ENCODE results near the gene CERT1. TPM values are rescaled to one million over a fixed set of nuclear protein-coding genes. Genes with fewer than 3 reads are reported as not detected.
A peak's percentile ranks its signal among the peaks of the same experiment; 100 is the strongest.

Gene CERT1
- polyA plus RNA-seq, 2 of the 4 experiments (the other 2 are of a cell fraction), result 19.5 to 22.5 TPM

DNA sequence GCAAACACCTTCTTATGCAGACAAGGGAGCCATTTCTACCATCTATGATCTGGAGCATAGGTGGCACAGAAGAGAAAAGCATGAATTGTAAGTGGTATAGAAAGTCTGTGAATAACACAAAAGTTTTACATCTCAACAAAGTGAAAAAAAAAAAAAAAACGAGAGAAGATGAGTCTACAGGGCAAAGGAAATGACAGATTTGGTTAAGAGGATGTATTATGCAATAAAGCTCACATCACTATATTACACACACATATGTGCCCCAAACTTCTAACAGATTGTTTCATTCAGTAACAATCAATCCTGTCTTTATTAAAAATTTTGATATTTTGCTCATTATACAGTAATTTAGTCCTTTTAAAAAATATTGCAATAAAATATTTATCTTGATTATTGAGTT, 49.8 kb downstream of the CERT1 start:
- TF ChIP-seq CEBPB (IDR thresholded peaks at IDR 0.05), result peak in 1 of 2 experiments; percentile 46; a peak in 2 of 4 replicates
- TF ChIP-seq RARB (CRISPR knock-in tag; IDR thresholded peaks at IDR 0.05), result no peak
- H3K4me3 ChIP-seq, result no peak overlapping the region
- H3K4me2 ChIP-seq, result no peak overlapping the region
- POLR2A ChIA-PET, result interaction anchor here (0.6 kb wide), 1 partner anchor 848 kb away, joined by 5 read pairs; no protein-coding TSS in a partner anchor
- no peak for DNase-seq (ENCODE audit: low read depth in 1 of 2, low spot score in 1 of 2)
- CTCF ChIA-PET, result no interaction called here
- H3K27ac ChIP-seq, result no peak overlapping the region
- no peak for ATAC-seq
- H3K9me3 ChIP-seq, result no peaks in the 10 kb centered on the region
- 6% methylated on average over 1 of the region's 1 CpG for WGBS (ENCODE audit: missing lambda C conversion rate)
- no peak for FAIRE-seq
- peaks cover 4% of the 10 kb centered on the region; the same call in 1 of the 3 replicates for H3K4me1 ChIP-seq

DNA sequence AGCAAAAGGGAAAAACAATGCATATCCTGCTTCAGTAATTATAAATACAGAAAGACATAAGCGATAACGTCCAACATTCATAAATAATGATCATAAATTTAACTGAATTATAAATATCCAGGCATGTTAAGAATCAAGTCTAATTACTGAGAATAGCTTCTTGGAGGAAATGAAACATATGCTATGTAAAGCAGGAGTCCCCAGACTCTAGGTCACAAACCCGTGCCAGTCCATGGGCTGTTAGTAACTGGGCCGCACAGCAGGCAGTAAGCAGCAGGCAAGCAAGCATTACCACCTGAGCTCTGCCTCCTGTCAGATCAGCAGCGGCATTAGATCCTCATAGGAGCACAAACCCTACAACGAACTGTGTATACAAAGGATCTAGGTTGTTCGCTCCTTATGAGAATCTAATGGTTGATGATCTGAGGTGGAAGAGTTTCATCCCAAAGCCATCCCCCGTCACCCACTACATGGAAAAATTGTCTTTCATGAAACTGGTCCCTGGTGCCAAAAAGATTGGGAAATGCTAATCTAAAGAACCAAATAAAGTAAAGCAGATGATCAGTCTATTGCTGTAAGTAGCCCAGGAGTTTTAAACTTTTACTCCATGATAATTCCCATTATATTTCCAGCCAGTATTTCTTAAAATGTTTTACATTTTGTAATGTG, 50.4 kb downstream of the CERT1 start:
- no peak overlapping the region for H3K4me3 ChIP-seq
- H3K9me3 ChIP-seq, result no peaks in the 10 kb centered on the region
- no peak for DNase-seq (ENCODE audit: low read depth in 1 of 2, low spot score in 1 of 2)
- peak in 1 of 2 experiments; percentile 47; a peak in 2 of 6 replicates for ATAC-seq
- TF ChIP-seq ESRRA (IDR thresholded peaks at IDR 0.05; ENCODE audit: borderline replicate concordance, low read length), result no peak
- TF ChIP-seq SREBF2 (IDR thresholded peaks at IDR 0.05), result no peak
- TF ChIP-seq, protein P1, sequence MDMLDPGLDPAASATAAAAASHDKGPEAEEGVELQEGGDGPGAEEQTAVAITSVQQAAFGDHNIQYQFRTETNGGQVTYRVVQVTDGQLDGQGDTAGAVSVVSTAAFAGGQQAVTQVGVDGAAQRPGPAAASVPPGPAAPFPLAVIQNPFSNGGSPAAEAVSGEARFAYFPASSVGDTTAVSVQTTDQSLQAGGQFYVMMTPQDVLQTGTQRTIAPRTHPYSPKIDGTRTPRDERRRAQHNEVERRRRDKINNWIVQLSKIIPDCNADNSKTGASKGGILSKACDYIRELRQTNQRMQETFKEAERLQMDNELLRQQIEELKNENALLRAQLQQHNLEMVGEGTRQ (IDR thresholded peaks at IDR 0.05), result no peak
- TF ChIP-seq ZC3H11A (IDR thresholded peaks at IDR 0.05), result no peak
- TF ChIP-seq FOSL2 (IDR thresholded peaks at IDR 0.05), result no peak
- TF ChIP-seq FOSL2 (CRISPR knock-in tag; IDR thresholded peaks at IDR 0.05), result no peak
- no peak for TF ChIP-seq RARB (CRISPR knock-in tag; IDR thresholded peaks at IDR 0.05)
- TF ChIP-seq ZFP36 (IDR thresholded peaks at IDR 0.05; ENCODE audit: borderline replicate concordance, partially characterized antibody), result no peak
- no peak for TF ChIP-seq CHD4 (IDR thresholded peaks at IDR 0.05; ENCODE audit: borderline replicate concordance)
- no peak for TF ChIP-seq MAZ (IDR thresholded peaks at IDR 0.05; ENCODE audit: borderline replicate concordance, low read depth, low read length)
- TF ChIP-seq, protein P2, sequence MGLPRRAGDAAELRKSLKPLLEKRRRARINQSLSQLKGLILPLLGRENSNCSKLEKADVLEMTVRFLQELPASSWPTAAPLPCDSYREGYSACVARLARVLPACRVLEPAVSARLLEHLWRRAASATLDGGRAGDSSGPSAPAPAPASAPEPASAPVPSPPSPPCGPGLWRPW (IDR thresholded peaks at IDR 0.05), result no peak
- TF ChIP-seq, protein P3, sequence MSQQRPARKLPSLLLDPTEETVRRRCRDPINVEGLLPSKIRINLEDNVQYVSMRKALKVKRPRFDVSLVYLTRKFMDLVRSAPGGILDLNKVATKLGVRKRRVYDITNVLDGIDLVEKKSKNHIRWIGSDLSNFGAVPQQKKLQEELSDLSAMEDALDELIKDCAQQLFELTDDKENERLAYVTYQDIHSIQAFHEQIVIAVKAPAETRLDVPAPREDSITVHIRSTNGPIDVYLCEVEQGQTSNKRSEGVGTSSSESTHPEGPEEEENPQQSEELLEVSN (IDR thresholded peaks at IDR 0.05; ENCODE audit: borderline replicate concordance, low read depth), result no peak
- H3K27ac ChIP-seq, result no peak overlapping the region
- WGBS (ENCODE audit: missing lambda C conversion rate), result 88% methylated on average over 8 of the region's 8 CpGs
- FAIRE-seq, result no peak
- ChIA-PET POLR2A (no interaction called here), CTCF (interaction anchor here (0.6 kb wide), 1 partner anchor 331 kb away, joined by 4 read pairs; no protein-coding TSS in a partner anchor)
- H3K4me2 ChIP-seq, result no peak overlapping the region
- H3K4me1 ChIP-seq, result peaks cover 4% of the 10 kb centered on the region; the same call in 1 of the 3 replicates

DNA sequence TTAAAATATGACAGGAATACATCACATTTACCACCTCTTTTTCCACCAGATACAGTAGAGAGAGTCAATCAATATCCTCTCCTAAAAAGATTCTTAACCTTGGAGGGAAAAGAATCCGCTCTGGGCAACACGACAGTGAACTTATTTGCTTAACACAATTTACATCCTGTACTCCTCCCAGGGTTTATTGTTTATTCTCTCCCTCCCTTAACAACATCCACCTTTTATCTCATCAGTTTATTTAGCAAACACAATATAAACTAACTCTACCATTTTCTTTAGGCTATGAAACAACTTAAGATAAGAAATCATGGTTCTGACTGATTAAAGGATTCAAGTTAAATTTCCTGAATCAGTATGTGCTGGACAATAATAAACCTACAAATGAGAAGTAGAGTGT, 50.9 kb downstream of the CERT1 start:
- Histone ChIP-seq H3K27ac (no peak overlapping the region), H3K4me3 (no peak overlapping the region), H3K4me2 (0 out of 3 replicates have a peak overlapping the region, but pooled peaks have one; percentile 0), H3K9me3 (no peaks in the 10 kb centered on the region), H3K4me1 (peaks cover 4% of the 10 kb centered on the region; the same call in 1 of the 3 replicates)
- no peak; a peak in 1 of 6 replicates for ATAC-seq
- no peak for TF ChIP-seq ZFP36 (IDR thresholded peaks at IDR 0.05; ENCODE audit: borderline replicate concordance, partially characterized antibody)
- WGBS (ENCODE audit: missing lambda C conversion rate), result 43% methylated on average over 2 of the region's 2 CpGs
- DNase-seq (ENCODE audit: low read depth in 1 of 2, low spot score in 1 of 2), result no peak
- ChIA-PET POLR2A (no interaction called here), CTCF (interaction anchor here (0.6 kb wide), 1 partner anchor 331 kb away, joined by 4 read pairs; no protein-coding TSS in a partner anchor)
- peak; percentile 61 for FAIRE-seq

DNA sequence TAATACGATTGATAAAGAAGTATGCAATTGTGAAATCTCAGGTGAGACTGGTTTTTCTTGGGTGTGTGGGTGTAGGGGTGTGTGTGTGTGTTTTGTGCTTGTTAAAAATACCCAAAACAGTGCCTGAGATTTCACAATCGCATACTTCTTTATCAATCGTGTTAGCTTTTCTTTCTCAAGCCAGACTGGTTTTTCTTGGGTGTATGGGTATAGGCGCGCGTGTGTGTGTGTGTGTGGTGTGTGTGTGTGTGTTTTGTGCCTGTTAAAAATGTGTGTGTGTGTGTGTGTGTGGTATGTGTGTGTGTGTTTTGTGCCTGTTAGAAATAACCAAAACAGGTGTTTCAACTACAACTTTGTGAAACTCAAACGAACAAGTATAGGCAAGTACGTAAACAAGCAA, 53.7 kb downstream of the CERT1 start:
- ATAC-seq, result no peak
- no peak for FAIRE-seq
- DNase-seq (ENCODE audit: low read depth in 1 of 2, low spot score in 1 of 2), result no peak
- POLR2A ChIA-PET, result no interaction called here
- TF ChIP-seq SREBF2 (IDR thresholded peaks at IDR 0.05), result no peak
- TF ChIP-seq, protein P2 (IDR thresholded peaks at IDR 0.05), result no peak
- TF ChIP-seq ZFP36 (IDR thresholded peaks at IDR 0.05; ENCODE audit: borderline replicate concordance, partially characterized antibody), result no peak
- TF ChIP-seq NFE2L2 (conservative IDR thresholded peaks at IDR 0.05; ENCODE audit: low read length), result no peak
- no peak for TF ChIP-seq POLR2AphosphoS2 (conservative IDR thresholded peaks at IDR 0.05; ENCODE audit: low read length)
- no peak for TF ChIP-seq RARB (CRISPR knock-in tag; IDR thresholded peaks at IDR 0.05)
- TF ChIP-seq HEYL (CRISPR knock-in tag; IDR thresholded peaks at IDR 0.05), result no peak
- TF ChIP-seq CBX8 (IDR thresholded peaks at IDR 0.05), result no peak
- no peak for TF ChIP-seq BHLHE40 (IDR thresholded peaks at IDR 0.05; ENCODE audit: low read depth, low read length)
- TF ChIP-seq, protein P4, sequence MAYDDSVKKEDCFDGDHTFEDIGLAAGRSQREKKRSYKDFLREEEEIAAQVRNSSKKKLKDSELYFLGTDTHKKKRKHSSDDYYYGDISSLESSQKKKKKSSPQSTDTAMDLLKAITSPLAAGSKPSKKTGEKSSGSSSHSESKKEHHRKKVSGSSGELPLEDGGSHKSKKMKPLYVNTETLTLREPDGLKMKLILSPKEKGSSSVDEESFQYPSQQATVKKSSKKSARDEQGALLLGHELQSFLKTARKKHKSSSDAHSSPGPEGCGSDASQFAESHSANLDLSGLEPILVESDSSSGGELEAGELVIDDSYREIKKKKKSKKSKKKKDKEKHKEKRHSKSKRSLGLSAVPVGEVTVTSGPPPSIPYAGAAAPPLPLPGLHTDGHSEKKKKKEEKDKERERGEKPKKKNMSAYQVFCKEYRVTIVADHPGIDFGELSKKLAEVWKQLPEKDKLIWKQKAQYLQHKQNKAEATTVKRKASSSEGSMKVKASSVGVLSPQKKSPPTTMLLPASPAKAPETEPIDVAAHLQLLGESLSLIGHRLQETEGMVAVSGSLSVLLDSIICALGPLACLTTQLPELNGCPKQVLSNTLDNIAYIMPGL (CRISPR knock-in tag; IDR thresholded peaks at IDR 0.05; ENCODE audit: borderline replicate concordance), result no peak
- TF ChIP-seq ZC3H11A (IDR thresholded peaks at IDR 0.05), result no peak
- no peak for TF ChIP-seq RNF2 (IDR thresholded peaks at IDR 0.05; ENCODE audit: borderline replicate concordance, low read depth)
- no peak for TF ChIP-seq CEBPB (IDR thresholded peaks at IDR 0.05)
- TF ChIP-seq, protein P5, sequence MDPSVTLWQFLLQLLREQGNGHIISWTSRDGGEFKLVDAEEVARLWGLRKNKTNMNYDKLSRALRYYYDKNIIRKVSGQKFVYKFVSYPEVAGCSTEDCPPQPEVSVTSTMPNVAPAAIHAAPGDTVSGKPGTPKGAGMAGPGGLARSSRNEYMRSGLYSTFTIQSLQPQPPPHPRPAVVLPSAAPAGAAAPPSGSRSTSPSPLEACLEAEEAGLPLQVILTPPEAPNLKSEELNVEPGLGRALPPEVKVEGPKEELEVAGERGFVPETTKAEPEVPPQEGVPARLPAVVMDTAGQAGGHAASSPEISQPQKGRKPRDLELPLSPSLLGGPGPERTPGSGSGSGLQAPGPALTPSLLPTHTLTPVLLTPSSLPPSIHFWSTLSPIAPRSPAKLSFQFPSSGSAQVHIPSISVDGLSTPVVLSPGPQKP (IDR thresholded peaks at IDR 0.05; ENCODE audit: low read depth, low read length), result no peak
- no peak for TF ChIP-seq MAZ (IDR thresholded peaks at IDR 0.05; ENCODE audit: borderline replicate concordance, low read depth, low read length)
- Histone ChIP-seq H3K9me3 (no peaks in the 10 kb centered on the region), H3K4me2 (no peak overlapping the region), H3K27ac (no peak overlapping the region), H3K4me3 (no peak overlapping the region), H3K4me1 (peaks cover 4% of the 10 kb centered on the region; the same call in 1 of the 3 replicates)
- 91% methylated on average over 8 of the region's 8 CpGs for WGBS (ENCODE audit: missing lambda C conversion rate)
- CTCF ChIA-PET, result no interaction called here
